Measurements from ENCODE around the gene SGPP2.

GRCh38 chr2:222427646-222428301, 3.4 kb downstream of the SGPP2 start:
- TF ChIP-seq, protein P1, sequence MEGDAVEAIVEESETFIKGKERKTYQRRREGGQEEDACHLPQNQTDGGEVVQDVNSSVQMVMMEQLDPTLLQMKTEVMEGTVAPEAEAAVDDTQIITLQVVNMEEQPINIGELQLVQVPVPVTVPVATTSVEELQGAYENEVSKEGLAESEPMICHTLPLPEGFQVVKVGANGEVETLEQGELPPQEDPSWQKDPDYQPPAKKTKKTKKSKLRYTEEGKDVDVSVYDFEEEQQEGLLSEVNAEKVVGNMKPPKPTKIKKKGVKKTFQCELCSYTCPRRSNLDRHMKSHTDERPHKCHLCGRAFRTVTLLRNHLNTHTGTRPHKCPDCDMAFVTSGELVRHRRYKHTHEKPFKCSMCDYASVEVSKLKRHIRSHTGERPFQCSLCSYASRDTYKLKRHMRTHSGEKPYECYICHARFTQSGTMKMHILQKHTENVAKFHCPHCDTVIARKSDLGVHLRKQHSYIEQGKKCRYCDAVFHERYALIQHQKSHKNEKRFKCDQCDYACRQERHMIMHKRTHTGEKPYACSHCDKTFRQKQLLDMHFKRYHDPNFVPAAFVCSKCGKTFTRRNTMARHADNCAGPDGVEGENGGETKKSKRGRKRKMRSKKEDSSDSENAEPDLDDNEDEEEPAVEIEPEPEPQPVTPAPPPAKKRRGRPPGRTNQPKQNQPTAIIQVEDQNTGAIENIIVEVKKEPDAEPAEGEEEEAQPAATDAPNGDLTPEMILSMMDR (IDR thresholded peaks at IDR 0.05; ENCODE audit: low read depth, low read length, poor library complexity, severe bottlenecking): no peak
- TF ChIP-seq EZH2phosphoT487 (IDR thresholded peaks at IDR 0.05; ENCODE audit: borderline replicate concordance, low read length): no peak

Data from DOHH2 (cell line).